HG03159 (cell line): ENCODE data around the gene HLA-DMB.

Experiments
- ATAC-seq: cut with Tn5 transposase; IDR thresholded peaks from one replicate; pipeline ENCODE4 v1.9.1; 2021; ENCODE audit warnings: mild to moderate bottlenecking, moderate library complexity; ENCODE audit not compliant: unreplicated experiment

Gene HLA-DMB

GRCh38 chr6:32972353-32973143 is 31.7 kb upstream of the HLA-DMB start:
- ATAC-seq: no peak

GRCh38 chr6:32971581-32972352 is 30.9 kb upstream of the HLA-DMB start:
- peak; percentile 46 for ATAC-seq

GRCh38 chr6:32971242-32971580 is 30.4 kb upstream of the HLA-DMB start:
- ATAC-seq: no peak

- ATAC-seq: no peak
Observed at GRCh38 chr6:32970413-32971241, 29.8 kb upstream of the HLA-DMB start.

- ATAC-seq: no peak
Observed at GRCh38 chr6:32969685-32970412, 29.0 kb upstream of the HLA-DMB start.

GRCh38 chr6:32968867-32969684 is 28.2 kb upstream of the HLA-DMB start:
- no peak for ATAC-seq

- ATAC-seq: peak; percentile 30
Observed at GRCh38 chr6:32968093-32968866, 27.5 kb upstream of the HLA-DMB start, which contains the start of gene BRD2. TSS of gene BRD2 (plus strand) at chr6:32968594. CDS start at chr6:32972899, 4,305 bp downstream.

GRCh38 chr6:32967151-32968091 is 26.6 kb upstream of the HLA-DMB start:
- ATAC-seq: no peak

- ATAC-seq: no peak
Observed at GRCh38 chr6:32964776-32965175, 23.9 kb upstream of the HLA-DMB start.

- ATAC-seq: no peak
Observed at GRCh38 chr6:32963866-32964265, 23.0 kb upstream of the HLA-DMB start.

GRCh38 chr6:32962213-32962826 is 21.5 kb upstream of the HLA-DMB start:
- ATAC-seq: no peak

- no peak for ATAC-seq
Observed at GRCh38 chr6:32960563-32960962, 19.7 kb upstream of the HLA-DMB start.

- ATAC-seq: no peak
Observed at GRCh38 chr6:32956176-32956575, 15.3 kb upstream of the HLA-DMB start.

GRCh38 chr6:32954986-32955802 is 14.4 kb upstream of the HLA-DMB start:
- no peak for ATAC-seq

- ATAC-seq: no peak
Observed at GRCh38 chr6:32954267-32954666, 13.4 kb upstream of the HLA-DMB start.

GRCh38 chr6:32953775-32954174 is 12.9 kb upstream of the HLA-DMB start:
- ATAC-seq: no peak
